Smooth muscle cell (in vitro differentiated cells): Measurements from ENCODE around the gene TBL3. TPM values are rescaled to one million over a fixed set of nuclear protein-coding genes. Genes with fewer than 3 reads are reported as not detected.

Experiments
- DNase-seq: peaks from one replicate; lab custom pipeline; 2025; ENCODE audit not compliant: unreplicated experiment; lab: John Stamatoyannopoulos, UW
- H2AFZ ChIP-seq: fragments of 200-600 bp; sonication (generic); 2 replicates; pipeline ENCODE4 v1.6.0; 2016; ENCODE audit warnings: antibody characterized with exemption, low read depth, mild to moderate bottlenecking
- H3F3A ChIP-seq: fragments of 200-600 bp; sonication (generic); 2 replicates; pipeline ENCODE4 v1.6.0; 2017; ENCODE audit warnings: antibody characterized with exemption, low read depth
- H3K27ac ChIP-seq: fragments of 200-600 bp; sonication (generic); 2 replicates; pipeline ENCODE4 v1.5.1; 2016; ENCODE audit warnings: low read depth, mild to moderate bottlenecking
- H3K27me3 ChIP-seq: fragments of 200-600 bp; sonication (generic); 2 replicates; pipeline ENCODE4 v1.6.1; 2016; ENCODE audit warnings: low read depth, mild to moderate bottlenecking
- H3K36me3 ChIP-seq: fragments of 200-600 bp; sonication (generic); 2 replicates; pipeline ENCODE4 v1.5.1; 2016; ENCODE audit warnings: low read depth
- H3K4me1 ChIP-seq: fragments of 200-600 bp; sonication (generic); 2 replicates; pipeline ENCODE4 v1.5.1; 2016; ENCODE audit warnings: low read depth
- H3K4me2 ChIP-seq: fragments of 200-600 bp; sonication (generic); 2 replicates; pipeline ENCODE4 v1.6.0; 2016; ENCODE audit warnings: mild to moderate bottlenecking
- H3K4me3 ChIP-seq: fragments of 200-600 bp; sonication (generic); 2 replicates; pipeline ENCODE4 v1.5.1; 2016; ENCODE audit warnings: mild to moderate bottlenecking
- H3K79me2 ChIP-seq: fragments of 200-600 bp; sonication (generic); 2 replicates; pipeline ENCODE4 v1.6.0; 2016; ENCODE audit warnings: low read depth, mild to moderate bottlenecking
- H3K9ac ChIP-seq: fragments of 200-600 bp; sonication (generic); 2 replicates; pipeline ENCODE4 v1.6.0; 2016; ENCODE audit warnings: low read depth
- H3K9me3 ChIP-seq: fragments of 200-600 bp; sonication (generic); replicated peaks from 2 replicates; pipeline ENCODE4 v1.5.1; 2016; ENCODE audit warnings: low read depth
- H4K20me1 ChIP-seq: fragments of 200-600 bp; sonication (generic); 2 replicates; pipeline ENCODE4 v1.6.0; 2016; ENCODE audit warnings: low read depth
- CTCF ChIP-seq: fragments of 200-600 bp; sonication (generic); IDR thresholded peaks from 2 replicates; pipeline ENCODE4 v1.5.1; 2017; ENCODE audit warnings: borderline replicate concordance, mild to moderate bottlenecking, antibody characterized with exemption; ENCODE audit not compliant: insufficient read depth, poor library complexity, severe bottlenecking
- WGBS: methylation state at CpG from one replicate; pipeline ENCODE4 v1.1.7; 2016; ENCODE audit warnings: low lambda C conversion rate; 5-methylcytosine and 5-hydroxymethylcytosine counted together
- polyA plus RNA-seq: library from polyadenylated mRNA; unstranded; fragments of >200 nt; fragmentation: Nextera tagmentation; extraction: Ambion mirVana; gene quantifications from 2 replicates; pipeline ENCODE4 v1.2.1, GENCODE V29; 2016
- total RNA-seq: library from RNA; depleted of rRNA; stranded (reverse); fragments of >200 nt; gene quantifications from 2 replicates; pipeline ENCODE4 v1.2.3, GENCODE V29; 2014

The TBL3 gene
- total and polyA plus RNA-seq, 2 experiments from 2014 or later, result 28.5 to 81.7 TPM

GRCh38 chr16:1987198-1987597 lies 15.3 kb downstream of the TBL3 start:
- Histone ChIP-seq H3F3A (peaks cover 15% of the 10 kb centered on the region), H4K20me1 (no peaks in the 10 kb centered on the region), H3K4me3 (no peak overlapping the region), H3K4me1 (peaks cover 18% of the 10 kb centered on the region), H3K79me2 (no peaks in the 10 kb centered on the region), H3K27ac (no peak overlapping the region), H3K27me3 (peaks cover 47% of the 10 kb centered on the region), H3K9ac (no peak overlapping the region), H3K9me3 (no peaks in the 10 kb centered on the region), H3K36me3 (no peaks in the 10 kb centered on the region), H3K4me2 (no peak overlapping the region), H2AFZ (no peak overlapping the region)
- DNase-seq, result no peak
- 98% methylated on average over 10 of the region's 10 CpGs for WGBS
- no peak for TF ChIP-seq CTCF

GRCh38 chr16:1989209-1990100 lies 17.6 kb downstream of the TBL3 start, which contains the start of gene SYNGR3:
Gene SYNGR3 (plus strand): TSS chr16:1989970. CDS start chr16:1990103, 133 bp downstream.
- peak within 1 kb of the TSS; percentile 82 for H3K4me2 ChIP-seq
- no peaks in the 10 kb centered on the region for H3K79me2 ChIP-seq
- H3K9ac ChIP-seq, result no peak within 1 kb of the TSS

GRCh38 chr16:1990101-1990350 lies 18.2 kb downstream of the TBL3 start:
- Histone ChIP-seq H3K27ac (no peak overlapping the region), H3F3A (peaks cover 8% of the 10 kb centered on the region), H3K79me2 (no peaks in the 10 kb centered on the region), H4K20me1 (no peaks in the 10 kb centered on the region), H3K9me3 (no peaks in the 10 kb centered on the region), H3K9ac (no peak overlapping the region), H3K27me3 (peaks cover 39% of the 10 kb centered on the region), H2AFZ (no peak overlapping the region), H3K4me3 (peak overlapping the region; percentile 46), H3K36me3 (no peaks in the 10 kb centered on the region), H3K4me1 (peaks cover 13% of the 10 kb centered on the region), H3K4me2 (peak overlapping the region; percentile 82)
- no peak for TF ChIP-seq CTCF
- 0% methylated on average over 4 of the region's 25 CpGs for WGBS
- DNase-seq, result no peak

More at GRCh38 chr16:1989209-1990100, 17.6 kb downstream of the TBL3 start, which contains the start of gene SYNGR3:
- peaks cover 39% of the 10 kb centered on the region for H3K27me3 ChIP-seq
- peaks cover 18% of the 10 kb centered on the region for H3K4me1 ChIP-seq
- no peak within 1 kb of the TSS for H2AFZ ChIP-seq
- H3K27ac ChIP-seq, result no peak within 1 kb of the TSS
- H3K4me3 ChIP-seq, result peak within 1 kb of the TSS; percentile 46
- no peaks in the 10 kb centered on the region for H3K9me3 ChIP-seq
- peaks cover 14% of the 10 kb centered on the region for H3F3A ChIP-seq
- TF ChIP-seq CTCF, result no peak
- no peaks in the 10 kb centered on the region for H3K36me3 ChIP-seq
- no peak for DNase-seq
- WGBS, result 13% methylated on average over 37 of the region's 67 CpGs
- no peaks in the 10 kb centered on the region for H4K20me1 ChIP-seq
